Sigmoid colon (tissue), 4 donors: ENCODE results near the gene DMRTA1.

Experiments used
- EP300 ChIP-seq, 4 donors: sonication (generic); formaldehyde crosslinking; IDR thresholded peaks; one replicate each; pipeline ENCODE4 v1.6.1; 2017; ENCODE audit warnings: antibody characterized with exemption in 4 of 4
- POLR2A ChIP-seq, 2 donors: fragments of 450-650 bp; IDR thresholded peaks; one replicate each; pipeline ENCODE4 v1.6.1; 2016; ENCODE audit warnings: antibody characterized with exemption in 2 of 2, mild to moderate bottlenecking in 2 of 2, moderate library complexity in 2 of 2
- POLR2AphosphoS5 ChIP-seq, 4 donors: sonication (generic); formaldehyde crosslinking; IDR thresholded peaks; one replicate each; pipeline ENCODE4 v1.6.1; 2017; ENCODE audit warnings: antibody characterized with exemption in 4 of 4
- TF ChIP-seq, protein P1 (sequence below), 4 experiments: fragments of 450-650 bp in 3 of 4; fragments of 200-600 bp in 1 of 4; IDR thresholded peaks; one replicate each; pipeline ENCODE4 v1.5.1; 2016 to 2019; ENCODE audit warnings: antibody characterized with exemption in 4 of 4, mild to moderate bottlenecking in 3 of 4, moderate library complexity in 2 of 4

DNA sequence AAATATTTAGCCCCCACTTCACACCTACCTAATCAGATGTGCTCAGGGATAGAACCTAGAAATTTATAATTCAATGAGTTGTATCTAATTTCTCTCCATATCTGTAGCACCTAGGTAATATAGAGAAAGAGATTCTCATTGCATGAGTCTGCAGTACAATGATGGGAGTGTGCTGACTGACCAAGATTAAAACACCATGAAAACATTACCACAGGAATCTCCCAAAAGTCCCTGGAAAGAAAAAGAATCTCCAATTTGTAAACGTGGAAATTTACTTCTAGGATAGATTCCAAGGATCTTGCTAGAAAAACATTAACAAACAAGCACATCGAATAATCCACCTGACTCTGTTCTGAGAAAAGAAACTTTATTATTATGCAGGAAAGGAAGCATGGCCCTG is 45.0 kb upstream of the DMRTA1 start:
- TF ChIP-seq EP300 (IDR thresholded peaks at IDR 0.05): no peak
- TF ChIP-seq, protein P1, sequence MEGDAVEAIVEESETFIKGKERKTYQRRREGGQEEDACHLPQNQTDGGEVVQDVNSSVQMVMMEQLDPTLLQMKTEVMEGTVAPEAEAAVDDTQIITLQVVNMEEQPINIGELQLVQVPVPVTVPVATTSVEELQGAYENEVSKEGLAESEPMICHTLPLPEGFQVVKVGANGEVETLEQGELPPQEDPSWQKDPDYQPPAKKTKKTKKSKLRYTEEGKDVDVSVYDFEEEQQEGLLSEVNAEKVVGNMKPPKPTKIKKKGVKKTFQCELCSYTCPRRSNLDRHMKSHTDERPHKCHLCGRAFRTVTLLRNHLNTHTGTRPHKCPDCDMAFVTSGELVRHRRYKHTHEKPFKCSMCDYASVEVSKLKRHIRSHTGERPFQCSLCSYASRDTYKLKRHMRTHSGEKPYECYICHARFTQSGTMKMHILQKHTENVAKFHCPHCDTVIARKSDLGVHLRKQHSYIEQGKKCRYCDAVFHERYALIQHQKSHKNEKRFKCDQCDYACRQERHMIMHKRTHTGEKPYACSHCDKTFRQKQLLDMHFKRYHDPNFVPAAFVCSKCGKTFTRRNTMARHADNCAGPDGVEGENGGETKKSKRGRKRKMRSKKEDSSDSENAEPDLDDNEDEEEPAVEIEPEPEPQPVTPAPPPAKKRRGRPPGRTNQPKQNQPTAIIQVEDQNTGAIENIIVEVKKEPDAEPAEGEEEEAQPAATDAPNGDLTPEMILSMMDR (IDR thresholded peaks at IDR 0.05): no peak
- TF ChIP-seq POLR2AphosphoS5 (IDR thresholded peaks at IDR 0.05): no peak
- no peak for TF ChIP-seq POLR2A (IDR thresholded peaks at IDR 0.05)
